Kidney epithelial cell (primary cell): ENCODE measurements around the gene CDY2A. TPM values are rescaled to one million over a fixed set of nuclear protein-coding genes. Genes with fewer than 3 reads are reported as not detected.

ENCODE experiments used
- total RNA-seq: library from RNA; depleted of rRNA; stranded (reverse); fragments of >200 nt; gene quantifications from 2 replicates; pipeline ENCODE4 v1.2.3, GENCODE V29; 2015

Gene CDY2A
- total RNA-seq, 1 donor from 2014 or later, result not detected

Other genes with a start within 250 kb of the CDY2A start
- not detected in 2 replicates for gene CDY2B, start 145.6 kb upstream of the CDY2A start, total RNA-seq